ENCODE results near the gene HNRNPUL2.

DNA sequence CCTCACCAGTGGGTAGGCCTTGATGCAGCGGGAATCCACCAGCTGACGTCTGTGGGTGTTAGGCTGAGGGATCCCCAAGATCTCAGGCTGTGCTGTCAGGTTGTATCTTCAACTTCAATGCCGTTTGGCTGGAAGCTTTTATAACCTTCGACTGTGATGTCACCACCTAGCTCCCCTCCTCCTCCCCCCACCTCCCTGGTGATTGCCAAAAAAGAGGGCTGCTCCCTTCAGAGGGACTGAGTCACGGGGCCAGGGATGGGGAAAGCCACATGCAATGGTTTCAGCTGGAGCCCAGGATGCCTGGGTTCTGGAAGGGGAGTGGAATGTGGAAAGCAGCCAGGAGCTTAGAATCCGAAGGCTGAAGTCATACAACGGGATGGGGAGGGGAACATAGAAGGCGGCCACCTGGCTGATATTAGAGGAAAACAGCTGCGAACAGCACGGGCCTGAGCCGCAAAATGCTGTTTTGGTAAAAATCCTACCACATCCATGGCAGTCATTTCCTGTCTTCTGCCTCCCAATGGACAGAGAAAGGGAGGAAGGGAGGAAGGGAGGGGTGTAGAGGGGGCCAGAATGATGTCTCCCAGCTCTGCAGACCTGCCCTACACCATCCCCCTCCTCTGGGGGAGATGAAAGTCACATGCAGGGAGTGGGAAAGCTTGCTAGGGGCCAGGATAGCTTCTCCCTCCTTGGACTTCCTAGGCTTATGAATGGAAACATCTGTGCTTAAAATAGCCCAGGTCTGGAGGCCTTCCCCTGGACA, 37.7 kb downstream of the HNRNPUL2 start, which contains the start of gene LRRN4CL:
- TF ChIP-seq, protein P1, sequence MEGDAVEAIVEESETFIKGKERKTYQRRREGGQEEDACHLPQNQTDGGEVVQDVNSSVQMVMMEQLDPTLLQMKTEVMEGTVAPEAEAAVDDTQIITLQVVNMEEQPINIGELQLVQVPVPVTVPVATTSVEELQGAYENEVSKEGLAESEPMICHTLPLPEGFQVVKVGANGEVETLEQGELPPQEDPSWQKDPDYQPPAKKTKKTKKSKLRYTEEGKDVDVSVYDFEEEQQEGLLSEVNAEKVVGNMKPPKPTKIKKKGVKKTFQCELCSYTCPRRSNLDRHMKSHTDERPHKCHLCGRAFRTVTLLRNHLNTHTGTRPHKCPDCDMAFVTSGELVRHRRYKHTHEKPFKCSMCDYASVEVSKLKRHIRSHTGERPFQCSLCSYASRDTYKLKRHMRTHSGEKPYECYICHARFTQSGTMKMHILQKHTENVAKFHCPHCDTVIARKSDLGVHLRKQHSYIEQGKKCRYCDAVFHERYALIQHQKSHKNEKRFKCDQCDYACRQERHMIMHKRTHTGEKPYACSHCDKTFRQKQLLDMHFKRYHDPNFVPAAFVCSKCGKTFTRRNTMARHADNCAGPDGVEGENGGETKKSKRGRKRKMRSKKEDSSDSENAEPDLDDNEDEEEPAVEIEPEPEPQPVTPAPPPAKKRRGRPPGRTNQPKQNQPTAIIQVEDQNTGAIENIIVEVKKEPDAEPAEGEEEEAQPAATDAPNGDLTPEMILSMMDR (IDR thresholded peaks at IDR 0.05; ENCODE audit: low read length), result no peak
- no peak for TF ChIP-seq EZH2 (optimal IDR thresholded peaks at IDR 0.05; ENCODE audit: low read depth, low read length)
